ENCODE data around the gene IZUMO4. TPM values are rescaled to one million over a fixed set of nuclear protein-coding genes. Genes with fewer than 3 reads are reported as not detected.

IZUMO4 gene
- polyA plus RNA-seq, 1 donor (not counting 4 experiments of a cell fraction or from before 2014, with no cell fraction given): 6.7 TPM

GRCh38 chr19:2076526-2076944 lies 20.2 kb upstream of the IZUMO4 start:
- no peak overlapping the region for H3K4me3 ChIP-seq (ENCODE audit: control insufficient read depth in 2 of 3, extremely low read depth in 1 of 3, insufficient read depth in 2 of 3, low read depth in 1 of 3, low read length in 3 of 3)
- H3K9me3 ChIP-seq (ENCODE audit: control insufficient read depth, low read depth, low read length): no peaks in the 10 kb centered on the region
- peaks cover 34 to 46% of the 10 kb centered on the region in 2 experiments for H3K36me3 ChIP-seq (ENCODE audit: control insufficient read depth in 2 of 2, extremely low read depth in 1 of 2, insufficient read depth in 2 of 2, low read length in 2 of 2)
- no peak overlapping the region for H3K27ac ChIP-seq (ENCODE audit: control insufficient read depth, insufficient read depth, low read length)
- no peaks in the 10 kb centered on the region for H4K20me1 ChIP-seq (ENCODE audit: control insufficient read depth, extremely low read depth, insufficient read depth, low read length)
- H3K79me2 ChIP-seq (ENCODE audit: control insufficient read depth, insufficient read depth, low read length): peaks cover 17% of the 10 kb centered on the region
- H2AFZ ChIP-seq (ENCODE audit: control insufficient read depth, low read length): no peak overlapping the region
- no peak overlapping the region for H3K9ac ChIP-seq (ENCODE audit: control insufficient read depth, extremely low read depth, insufficient read depth, low read length)
- H3K4me2 ChIP-seq (ENCODE audit: control insufficient read depth, extremely low read depth, insufficient read depth, low read depth, low read length): no peak overlapping the region
- DNase-seq (ENCODE audit: low read depth, low spot score) (no peak), FAIRE-seq (no peak)
- TF ChIP-seq, protein P1, sequence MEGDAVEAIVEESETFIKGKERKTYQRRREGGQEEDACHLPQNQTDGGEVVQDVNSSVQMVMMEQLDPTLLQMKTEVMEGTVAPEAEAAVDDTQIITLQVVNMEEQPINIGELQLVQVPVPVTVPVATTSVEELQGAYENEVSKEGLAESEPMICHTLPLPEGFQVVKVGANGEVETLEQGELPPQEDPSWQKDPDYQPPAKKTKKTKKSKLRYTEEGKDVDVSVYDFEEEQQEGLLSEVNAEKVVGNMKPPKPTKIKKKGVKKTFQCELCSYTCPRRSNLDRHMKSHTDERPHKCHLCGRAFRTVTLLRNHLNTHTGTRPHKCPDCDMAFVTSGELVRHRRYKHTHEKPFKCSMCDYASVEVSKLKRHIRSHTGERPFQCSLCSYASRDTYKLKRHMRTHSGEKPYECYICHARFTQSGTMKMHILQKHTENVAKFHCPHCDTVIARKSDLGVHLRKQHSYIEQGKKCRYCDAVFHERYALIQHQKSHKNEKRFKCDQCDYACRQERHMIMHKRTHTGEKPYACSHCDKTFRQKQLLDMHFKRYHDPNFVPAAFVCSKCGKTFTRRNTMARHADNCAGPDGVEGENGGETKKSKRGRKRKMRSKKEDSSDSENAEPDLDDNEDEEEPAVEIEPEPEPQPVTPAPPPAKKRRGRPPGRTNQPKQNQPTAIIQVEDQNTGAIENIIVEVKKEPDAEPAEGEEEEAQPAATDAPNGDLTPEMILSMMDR (optimal IDR thresholded peaks at IDR 0.05 in 1 of 3, IDR thresholded peaks at IDR 0.05 in 1 of 3, conservative IDR thresholded peaks at IDR 0.05 in 1 of 3; ENCODE audit: extremely low read depth in 1 of 3, insufficient read depth in 2 of 3, low read length in 3 of 3): no peak
- TF ChIP-seq EZH2 (IDR thresholded peaks at IDR 0.05; ENCODE audit: low read length): no peak
- dilution Hi-C loops (cut with MboI; ENCODE audit: extremely low pct_ligation_motif_present, low sequenced_read_pairs): no loop called here
- no peaks in the 10 kb centered on the region for H3K27me3 ChIP-seq (ENCODE audit: control insufficient read depth, extremely low read depth, insufficient read depth, low read length)
- H3K4me1 ChIP-seq (ENCODE audit: control insufficient read depth, extremely low read depth, insufficient read depth, low read length): peaks cover 13% of the 10 kb centered on the region
- H3K9me1 ChIP-seq (ENCODE audit: control insufficient read depth, extremely low read depth, insufficient read depth, low read length): no peaks in the 10 kb centered on the region

- Histone ChIP-seq H3K9me3 (ENCODE audit: control insufficient read depth, low read depth, low read length) (no peaks in the 10 kb centered on the region), H3K79me2 (ENCODE audit: control insufficient read depth, insufficient read depth, low read length) (peaks cover 25% of the 10 kb centered on the region), H3K27ac (ENCODE audit: control insufficient read depth, insufficient read depth, low read length) (no peak overlapping the region), H3K4me3 (ENCODE audit: control insufficient read depth in 2 of 3, extremely low read depth in 1 of 3, insufficient read depth in 2 of 3, low read depth in 1 of 3, low read length in 3 of 3) (no peak overlapping the region), H3K9ac (ENCODE audit: control insufficient read depth, extremely low read depth, insufficient read depth, low read length) (no peak overlapping the region), H4K20me1 (ENCODE audit: control insufficient read depth, extremely low read depth, insufficient read depth, low read length) (no peaks in the 10 kb centered on the region), H3K4me1 (ENCODE audit: control insufficient read depth, extremely low read depth, insufficient read depth, low read length) (peaks cover 19% of the 10 kb centered on the region), H3K9me1 (ENCODE audit: control insufficient read depth, extremely low read depth, insufficient read depth, low read length) (no peaks in the 10 kb centered on the region), H3K27me3 (ENCODE audit: control insufficient read depth, extremely low read depth, insufficient read depth, low read length) (no peaks in the 10 kb centered on the region), H3K36me3 (ENCODE audit: control insufficient read depth in 2 of 2, extremely low read depth in 1 of 2, insufficient read depth in 2 of 2, low read length in 2 of 2) (peaks cover 33 to 49% of the 10 kb centered on the region in 2 experiments), H3K4me2 (ENCODE audit: control insufficient read depth, extremely low read depth, insufficient read depth, low read depth, low read length) (no peak overlapping the region), H2AFZ (ENCODE audit: control insufficient read depth, low read length) (no peak overlapping the region)
- dilution Hi-C loops (cut with MboI; ENCODE audit: extremely low pct_ligation_motif_present, low sequenced_read_pairs): no loop called here
- no peak for TF ChIP-seq EZH2 (IDR thresholded peaks at IDR 0.05; ENCODE audit: low read length)
- no peak for DNase-seq (ENCODE audit: low read depth, low spot score)
- FAIRE-seq: no peak
Observed at GRCh38 chr19:2077398-2077797, 19.3 kb upstream of the IZUMO4 start.

Data from keratinocyte (primary cell).